Measurements from ENCODE around the gene SLC13A1. TPM values are rescaled to one million over a fixed set of nuclear protein-coding genes. Genes with fewer than 3 reads are reported as not detected.
"Not testable (repeated sequence)": the region's sequence is repeated elsewhere in the genome, so short reads cannot be mapped to it uniquely, and the experiment has no call there.

SLC13A1 gene
- total RNA-seq, 4 donors from 2014 or later = not detected

- no peaks in the 10 kb centered on the region for H3K4me1 ChIP-seq
- DNase-seq (no peak), ATAC-seq (no peak)
- intact Hi-C loops (cut with DNase I; ENCODE audit: low total_unique reads) = no loop called here
- H3K9me3 ChIP-seq = no peaks in the 10 kb centered on the region
- H3K4me3 ChIP-seq = no peak overlapping the region
- in situ Hi-C loops (cut with MboI; ENCODE audit: low sequenced_read_pairs in 4 of 4) = no loop called here
- H3K27ac ChIP-seq = no peak overlapping the region
- no peaks in the 10 kb centered on the region for H3K27me3 ChIP-seq
- no peaks in the 10 kb centered on the region for H3K36me3 ChIP-seq
- TF ChIP-seq, protein P1, sequence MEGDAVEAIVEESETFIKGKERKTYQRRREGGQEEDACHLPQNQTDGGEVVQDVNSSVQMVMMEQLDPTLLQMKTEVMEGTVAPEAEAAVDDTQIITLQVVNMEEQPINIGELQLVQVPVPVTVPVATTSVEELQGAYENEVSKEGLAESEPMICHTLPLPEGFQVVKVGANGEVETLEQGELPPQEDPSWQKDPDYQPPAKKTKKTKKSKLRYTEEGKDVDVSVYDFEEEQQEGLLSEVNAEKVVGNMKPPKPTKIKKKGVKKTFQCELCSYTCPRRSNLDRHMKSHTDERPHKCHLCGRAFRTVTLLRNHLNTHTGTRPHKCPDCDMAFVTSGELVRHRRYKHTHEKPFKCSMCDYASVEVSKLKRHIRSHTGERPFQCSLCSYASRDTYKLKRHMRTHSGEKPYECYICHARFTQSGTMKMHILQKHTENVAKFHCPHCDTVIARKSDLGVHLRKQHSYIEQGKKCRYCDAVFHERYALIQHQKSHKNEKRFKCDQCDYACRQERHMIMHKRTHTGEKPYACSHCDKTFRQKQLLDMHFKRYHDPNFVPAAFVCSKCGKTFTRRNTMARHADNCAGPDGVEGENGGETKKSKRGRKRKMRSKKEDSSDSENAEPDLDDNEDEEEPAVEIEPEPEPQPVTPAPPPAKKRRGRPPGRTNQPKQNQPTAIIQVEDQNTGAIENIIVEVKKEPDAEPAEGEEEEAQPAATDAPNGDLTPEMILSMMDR (IDR thresholded peaks at IDR 0.05 in 4 of 5, conservative IDR thresholded peaks at IDR 0.05 in 1 of 5) = no peak
- TF ChIP-seq POLR2A (IDR thresholded peaks at IDR 0.05) = no peak
Observed at GRCh38 chr7:123231021-123232000, 31.5 kb upstream of the SLC13A1 start.

DNA sequence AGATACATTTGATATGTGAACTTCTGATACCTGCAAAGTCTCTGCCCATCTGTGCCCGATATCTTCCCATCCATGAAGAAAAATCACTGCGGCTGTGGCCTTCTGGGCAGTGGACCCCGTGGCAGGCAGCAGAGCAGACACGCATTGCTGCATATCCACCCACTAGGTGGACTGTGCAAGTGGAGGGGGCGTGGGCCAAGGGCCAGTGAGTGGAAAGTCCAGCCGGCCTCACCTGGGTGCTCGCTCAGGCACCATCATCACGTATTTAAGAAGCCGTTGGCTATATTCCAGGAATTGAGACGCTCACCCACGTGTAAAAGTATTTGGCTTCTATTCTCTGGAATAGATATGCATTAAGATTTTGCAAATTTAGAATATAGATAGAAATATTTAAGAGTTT is 30.8 kb upstream of the SLC13A1 start:
- ATAC-seq = no peak
- H3K27me3 ChIP-seq = no peaks in the 10 kb centered on the region

GRCh38 chr7:123230147-123230546 is 30.4 kb upstream of the SLC13A1 start:
- in situ Hi-C loops (cut with MboI; ENCODE audit: low sequenced_read_pairs in 4 of 4) (no loop called here), intact Hi-C loops (cut with DNase I; ENCODE audit: low total_unique reads) (no loop called here)
- TF ChIP-seq POLR2A (IDR thresholded peaks at IDR 0.05) = no peak
- TF ChIP-seq, protein P1 (IDR thresholded peaks at IDR 0.05 in 4 of 5, conservative IDR thresholded peaks at IDR 0.05 in 1 of 5) = no peak
- H3K4me3 ChIP-seq = no peak overlapping the region
- ATAC-seq = no peak
- no peak for DNase-seq
- no peaks in the 10 kb centered on the region for H3K9me3 ChIP-seq
- H3K36me3 ChIP-seq = no peaks in the 10 kb centered on the region
- no peaks in the 10 kb centered on the region for H3K27me3 ChIP-seq
- no peaks in the 10 kb centered on the region for H3K4me1 ChIP-seq
- H3K27ac ChIP-seq = no peak overlapping the region

More for the DNA sequence above, 30.8 kb upstream of the SLC13A1 start:
- no peak for DNase-seq
- Histone ChIP-seq H3K4me1 (no peaks in the 10 kb centered on the region), H3K36me3 (no peaks in the 10 kb centered on the region), H3K27ac (no peak overlapping the region), H3K4me3 (no peak overlapping the region), H3K9me3 (no peaks in the 10 kb centered on the region)
- in situ Hi-C loops (cut with MboI; ENCODE audit: low sequenced_read_pairs in 4 of 4) = no loop called here
- intact Hi-C loops (cut with DNase I; ENCODE audit: low total_unique reads) = no loop called here
- no peak for TF ChIP-seq POLR2A (IDR thresholded peaks at IDR 0.05)
- TF ChIP-seq, protein P1 (IDR thresholded peaks at IDR 0.05 in 4 of 5, conservative IDR thresholded peaks at IDR 0.05 in 1 of 5) = no peak

GRCh38 chr7:123229426-123229825 is 29.7 kb upstream of the SLC13A1 start:
- no peak for TF ChIP-seq POLR2A (IDR thresholded peaks at IDR 0.05)
- TF ChIP-seq, protein P1 (IDR thresholded peaks at IDR 0.05 in 4 of 5, conservative IDR thresholded peaks at IDR 0.05 in 1 of 5) = no peak
- H3K36me3 ChIP-seq = no peaks in the 10 kb centered on the region
- no peaks in the 10 kb centered on the region for H3K27me3 ChIP-seq
- DNase-seq = no peak
- H3K4me3 ChIP-seq = no peak overlapping the region
- intact Hi-C loops (cut with DNase I; ENCODE audit: low total_unique reads) (no loop called here), in situ Hi-C loops (cut with MboI; ENCODE audit: low sequenced_read_pairs in 4 of 4) (no loop called here)
- no peak overlapping the region for H3K27ac ChIP-seq
- ATAC-seq = no peak
- H3K9me3 ChIP-seq = no peaks in the 10 kb centered on the region
- H3K4me1 ChIP-seq = no peaks in the 10 kb centered on the region

GRCh38 chr7:123227666-123228065 is 27.9 kb upstream of the SLC13A1 start:
- H3K27ac ChIP-seq; H3K4me3 ChIP-seq; H3K9me3 ChIP-seq; in situ Hi-C loops (cut with MboI; ENCODE audit: low sequenced_read_pairs in 4 of 4); H3K27me3 ChIP-seq; H3K4me1 ChIP-seq; intact Hi-C loops (cut with DNase I; ENCODE audit: low total_unique reads); ATAC-seq; DNase-seq; H3K36me3 ChIP-seq: not testable (repeated sequence)
